Activated CD8-positive, alpha-beta memory T cell treated with anti-CD3 and anti-CD28 coated beads for 36 hours (primary cell): Measurements from ENCODE around the gene BRSK2. TPM values are rescaled to one million over a fixed set of nuclear protein-coding genes. Genes with fewer than 3 reads are reported as not detected.

Experiments used
- CTCF ChIA-PET: fragments of 350-600 bp; sonication (Branson Sonifier 250); formaldehyde crosslinking; loops from one replicate; lab custom pipeline; 2021; ENCODE audit warnings: antibody characterized with exemption; lab: Charles Lee
- POLR2A ChIA-PET: fragments of 350-600 bp; sonication (Branson Sonifier 250); formaldehyde crosslinking; loops from one replicate; lab custom pipeline; 2021; ENCODE audit warnings: antibody characterized with exemption; lab: Charles Lee
- total RNA-seq, 2 experiments: library from RNA; stranded (reverse); gene quantifications; one replicate each; pipeline ENCODE4 v1.2.3, GENCODE V29; 2021

Gene BRSK2
- total RNA-seq, 2 experiments from 2014 or later = 0.71 to 1.3 TPM

GRCh38 chr11:1372660-1373059 lies 17.1 kb upstream of the BRSK2 start:
- ChIA-PET POLR2A (no interaction called here), CTCF (no interaction called here)

- POLR2A ChIA-PET = no interaction called here
- CTCF ChIA-PET = no interaction called here
Observed at GRCh38 chr11:1373536-1374214, 16.1 kb upstream of the BRSK2 start.

GRCh38 chr11:1375161-1375954 lies 14.4 kb upstream of the BRSK2 start:
- CTCF ChIA-PET = interaction anchor here (1.3 kb wide), 1 partner anchor 11 kb away, joined by 3 read pairs; no protein-coding TSS in a partner anchor
- POLR2A ChIA-PET = no interaction called here

GRCh38 chr11:1375955-1376258 lies 13.8 kb upstream of the BRSK2 start:
- ChIA-PET CTCF (interaction anchor here (1.3 kb wide), 1 partner anchor 10 kb away, joined by 3 read pairs; no protein-coding TSS in a partner anchor), POLR2A (no interaction called here)

GRCh38 chr11:1377231-1377780 lies 12.4 kb upstream of the BRSK2 start:
- CTCF ChIA-PET = no interaction called here
- POLR2A ChIA-PET = no interaction called here

- CTCF ChIA-PET = no interaction called here
- POLR2A ChIA-PET = interaction anchor here (2.6 kb wide), 1 partner anchor 72 kb away, joined by 21 read pairs; the partner anchor contains the start of gene TOLLIP
Observed at GRCh38 chr11:1381793-1382425, 7.8 kb upstream of the BRSK2 start.

- CTCF ChIA-PET = interaction anchor here (1.5 kb wide), 1 partner anchor 73 kb away, joined by 5 read pairs; the partner anchor contains the start of gene TOLLIP
- POLR2A ChIA-PET = interaction anchor here (1.4 to 2.6 kb wide), 2 partner anchors 47 to 73 kb away, joined by 4 to 21 read pairs; partner anchors contain the start of gene TOLLIP
Observed at GRCh38 chr11:1382429-1382828, 7.3 kb upstream of the BRSK2 start.

- POLR2A ChIA-PET = interaction anchor here (1.4 to 2.6 kb wide), 2 partner anchors 47 to 73 kb away, joined by 4 to 21 read pairs; partner anchors contain the start of gene TOLLIP
- CTCF ChIA-PET = interaction anchor here (1.5 kb wide), 1 partner anchor 73 kb away, joined by 5 read pairs; the partner anchor contains the start of gene TOLLIP
Observed at GRCh38 chr11:1382831-1383607, 6.7 kb upstream of the BRSK2 start.

- CTCF ChIA-PET = interaction anchor here (1.4 kb wide), 1 partner anchor 162 kb away, joined by 5 read pairs; no protein-coding TSS in a partner anchor
- POLR2A ChIA-PET = interaction anchor here (0.6 to 2.6 kb wide), 3 partner anchors 14 to 75 kb away, joined by 3 to 21 read pairs (median 3); partner anchors contain the start of gene TOLLIP
Observed at GRCh38 chr11:1384199-1384970, 5.3 kb upstream of the BRSK2 start.

GRCh38 chr11:1387521-1387920 lies 2.2 kb upstream of the BRSK2 start:
- ChIA-PET CTCF (no interaction called here), POLR2A (no interaction called here)

- CTCF ChIA-PET = no interaction called here
- POLR2A ChIA-PET = no interaction called here
Observed at GRCh38 chr11:1387961-1388762, 1.6 kb upstream of the BRSK2 start.

- ChIA-PET CTCF (no interaction called here), POLR2A (no interaction called here)
Observed at GRCh38 chr11:1388763-1389102, 1.0 kb upstream of the BRSK2 start.

- ChIA-PET POLR2A (interaction anchor here (0.9 kb wide), 1 partner anchor 80 kb away, joined by 4 read pairs; the partner anchor contains the start of gene TOLLIP), CTCF (no interaction called here)
Observed at GRCh38 chr11:1389103-1389931, 417 bp upstream of the BRSK2 start.

- CTCF ChIA-PET = no interaction called here
- POLR2A ChIA-PET = no interaction called here
Observed at GRCh38 chr11:1390569-1391164, 933 bp downstream of the BRSK2 start.

GRCh38 chr11:1391165-1392075 lies 1.7 kb downstream of the BRSK2 start:
- ChIA-PET POLR2A (no interaction called here), CTCF (no interaction called here)
